CD4-positive, alpha-beta T cell (primary cell): Measurements from ENCODE around the gene RPTOR. TPM values are rescaled to one million over a fixed set of nuclear protein-coding genes. Genes with fewer than 3 reads are reported as not detected.
A peak's percentile ranks its signal among the peaks of the same experiment; 100 is the strongest.

Experiments used
- ATAC-seq: fragments of 200-7000 bp; cut with Tn5 transposase; one replicate; pipeline ENCODE4 v1.10.0; 2022; ENCODE audit warnings: mild to moderate bottlenecking; ENCODE audit not compliant: poor library complexity
- CTCF ChIA-PET: fragments of 350-600 bp; sonication (Branson Sonifier 250); formaldehyde crosslinking; loops from one replicate; lab custom pipeline; 2021; ENCODE audit warnings: antibody characterized with exemption, inconsistent platforms; lab: Charles Lee
- POLR2A ChIA-PET: fragments of 350-600 bp; sonication (Branson Sonifier 250); formaldehyde crosslinking; loops from one replicate; lab custom pipeline; 2021; ENCODE audit warnings: antibody characterized with exemption, inconsistent platforms; lab: Charles Lee
- DNase-seq, 14 experiments: peaks; one replicate each; pipeline ENCODE4 v3.0.0-alpha.2; 2013 to 2020; ENCODE audit warnings: mixed read lengths in 2 of 14
- H3K27ac ChIP-seq, 2 donors: one replicate each; pipeline versions ENCODE4 v1.5.1 to v1.7.0; 2013; ENCODE audit warnings: low read length in 2 of 2, low read depth in 1 of 2, mild to moderate bottlenecking in 1 of 2
- H3K27me3 ChIP-seq, 2 experiments: 1 replicate in 1 of 2; 2 replicates in 1 of 2; pipeline versions ENCODE4 v1.6.1 to v1.7.0; 2013; ENCODE audit warnings: low read length in 2 of 2, control low read depth in 1 of 2, mild to moderate bottlenecking in 1 of 2, moderate library complexity in 1 of 2; ENCODE audit not compliant: insufficient read depth in 2 of 2, control insufficient read depth in 1 of 2
- H3K36me3 ChIP-seq: one replicate; pipeline ENCODE4 v1.6.1; 2013; ENCODE audit warnings: low read length, control low read depth; ENCODE audit not compliant: insufficient read depth
- H3K4me1 ChIP-seq: one replicate; pipeline ENCODE4 v1.6.1; 2013; ENCODE audit warnings: low read length, control low read depth; ENCODE audit not compliant: insufficient read depth
- H3K4me3 ChIP-seq: one replicate; pipeline ENCODE4 v1.5.1; 2013; ENCODE audit warnings: mild to moderate bottlenecking, low read length, moderate library complexity
- H3K9me3 ChIP-seq, 2 experiments: 1 replicate in 1 of 2; 2 replicates in 1 of 2; pipeline versions ENCODE4 v1.6.1 to v1.7.0; 2013; ENCODE audit warnings: low read length in 2 of 2, mild to moderate bottlenecking in 2 of 2, control low read depth in 1 of 2, moderate library complexity in 1 of 2; ENCODE audit not compliant: control insufficient read depth in 1 of 2, insufficient read depth in 1 of 2
- H3K27ac Mint-ChIP-seq: one replicate; pipeline ENCODE4 v1.8.0; 2020; ENCODE audit warnings: mixed read lengths
- H3K27me3 Mint-ChIP-seq: one replicate; pipeline ENCODE4 v1.8.0; 2021; ENCODE audit warnings: mixed read lengths
- H3K36me3 Mint-ChIP-seq: one replicate; pipeline ENCODE4 v1.8.0; 2021; ENCODE audit warnings: low read depth, mixed read lengths
- H3K4me1 Mint-ChIP-seq: one replicate; pipeline ENCODE4 v1.8.0; 2021; ENCODE audit warnings: low read depth, mixed read lengths
- H3K4me3 Mint-ChIP-seq: one replicate; pipeline ENCODE4 v1.8.0; 2020; ENCODE audit warnings: mild to moderate bottlenecking, mixed read lengths
- H3K9me3 Mint-ChIP-seq: one replicate; pipeline ENCODE4 v1.8.0; 2020; ENCODE audit warnings: mixed read lengths
- CTCF ChIP-seq: fragments of 200-600 bp; IDR thresholded peaks from one replicate; pipeline ENCODE4 v1.8.0; 2022; ENCODE audit warnings: antibody characterized with exemption, mild to moderate bottlenecking
- intact Hi-C, 2 experiments: fragments of 100-400 bp; cut with DNase I in 1 of 2; cut with micrococcal nuclease in 1 of 2; formaldehyde crosslinking; loops; one replicate each; pipeline versions ENCODE4 v1.15.1 to v1.9.0; 2023 to 2025; cut with DNase I, micrococcal nuclease
- total RNA-seq, 174 experiments: library from RNA in 2 of 174; stranded (reverse) in 2 of 174; gene quantifications; one replicate each; pipeline ENCODE4 v1.2.3 and lab custom pipeline; 2021 to 2026

RPTOR gene
- total RNA-seq, 2 experiments from 2014 or later, result 45.0 to 47.1 TPM

GRCh38 chr17:80833952-80834892 lies 289.6 kb downstream of the RPTOR start:
- Histone ChIP-seq H3K27ac (no peak overlapping the region), H3K9me3 (no peaks in the 10 kb centered on the region), H3K4me1 (peaks cover 23% of the 10 kb centered on the region), H3K36me3 (peaks cover 16% of the 10 kb centered on the region), H3K27me3 (no peaks in the 10 kb centered on the region), H3K4me3 (no peak overlapping the region)
- ChIA-PET CTCF (interaction anchor here (1.4 kb wide), 1 partner anchor 60 kb away, joined by 3 read pairs; no protein-coding TSS in a partner anchor), POLR2A (interaction anchor here (0.5 to 2.2 kb wide), 7 partner anchors 13 to 155 kb away, joined by 3 to 14 read pairs (median 6); no protein-coding TSS in a partner anchor)
- H3K4me3 Mint-ChIP-seq, result peak overlapping the region; percentile 51
- no peaks in the 10 kb centered on the region for H3K9me3 Mint-ChIP-seq
- no peaks in the 10 kb centered on the region for H3K27me3 Mint-ChIP-seq
- DNase-seq (no peak), ATAC-seq (no peak)
- intact Hi-C loops, result loop anchor here (5.0 kb wide), 3 partner anchors 42 to 72 kb away; no protein-coding TSS in a partner anchor
- peak overlapping the region; percentile 47 for H3K27ac Mint-ChIP-seq
- H3K36me3 Mint-ChIP-seq, result peaks cover 12% of the 10 kb centered on the region
- TF ChIP-seq CTCF, result no peak
- peaks cover 35% of the 10 kb centered on the region for H3K4me1 Mint-ChIP-seq

GRCh38 chr17:80834893-80835275 lies 290.2 kb downstream of the RPTOR start:
- Mint-ChIP-seq H3K9me3 (no peaks in the 10 kb centered on the region), H3K27ac (no peak overlapping the region), H3K4me1 (peaks cover 31% of the 10 kb centered on the region), H3K27me3 (no peaks in the 10 kb centered on the region), H3K4me3 (no peak overlapping the region), H3K36me3 (peaks cover 12% of the 10 kb centered on the region)
- ATAC-seq (no peak), DNase-seq (no peak)
- ChIA-PET CTCF (no interaction called here), POLR2A (no interaction called here)
- Histone ChIP-seq H3K9me3 (no peaks in the 10 kb centered on the region), H3K27me3 (no peaks in the 10 kb centered on the region), H3K27ac (no peak overlapping the region), H3K4me3 (no peak overlapping the region), H3K4me1 (peaks cover 23% of the 10 kb centered on the region), H3K36me3 (peaks cover 20% of the 10 kb centered on the region)
- intact Hi-C loops, result loop anchor here (5.0 kb wide), 3 partner anchors 43 to 73 kb away; no protein-coding TSS in a partner anchor
- no peak for TF ChIP-seq CTCF

DNA sequence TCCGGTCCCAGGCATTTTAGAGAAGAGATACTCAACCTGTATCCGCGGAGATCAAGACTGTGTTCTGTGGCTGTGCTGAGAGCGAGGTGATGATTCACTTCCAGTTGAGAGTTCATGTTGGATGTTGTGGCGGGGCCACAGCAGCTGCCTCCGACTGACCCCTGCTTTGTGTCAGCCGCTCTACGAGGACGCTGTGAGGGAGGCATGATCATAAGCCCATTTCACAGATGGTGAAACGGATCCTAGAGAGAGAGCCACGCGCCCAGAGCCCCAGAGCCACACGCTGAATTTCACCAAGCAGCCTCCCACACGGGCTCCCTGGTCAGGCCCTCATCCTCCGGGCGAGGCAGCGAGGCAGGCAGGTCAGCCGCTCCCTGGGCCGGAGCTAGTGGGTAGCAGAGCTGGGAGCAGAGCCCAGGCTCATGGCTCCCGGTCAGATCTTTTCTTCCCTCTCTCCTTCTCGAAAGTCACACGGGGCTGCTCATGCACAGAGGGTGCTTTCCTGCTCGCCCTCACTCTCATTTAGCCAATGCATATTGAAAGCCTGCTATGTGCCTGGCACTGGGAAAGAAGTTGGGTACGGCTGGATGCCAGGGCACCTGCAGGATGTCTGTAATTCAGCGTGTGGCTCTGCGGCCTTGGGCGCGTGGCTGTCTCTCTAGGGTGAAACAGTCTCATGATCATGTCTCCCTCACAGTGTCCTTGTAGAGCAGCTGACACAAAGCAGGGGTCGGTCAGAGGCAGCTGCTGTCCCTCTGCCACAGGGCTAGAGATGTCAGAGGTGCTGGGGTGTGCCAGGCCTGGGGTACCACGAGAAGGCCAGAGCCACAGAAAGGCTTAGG lies 291.4 kb downstream of the RPTOR start:
- H3K36me3 Mint-ChIP-seq, result peaks cover 12% of the 10 kb centered on the region
- H3K4me3 Mint-ChIP-seq, result no peak overlapping the region
- no peaks in the 10 kb centered on the region for H3K27me3 Mint-ChIP-seq
- H3K4me3 ChIP-seq, result no peak overlapping the region
- peaks cover 23% of the 10 kb centered on the region for H3K4me1 ChIP-seq
- ChIA-PET CTCF (no interaction called here), POLR2A (no interaction called here)
- no peaks in the 10 kb centered on the region for H3K27me3 ChIP-seq
- H3K27ac ChIP-seq, result no peak overlapping the region
- TF ChIP-seq CTCF, result no peak
- H3K9me3 Mint-ChIP-seq, result no peaks in the 10 kb centered on the region
- ATAC-seq (no peak), DNase-seq (no peak)
- intact Hi-C loops, result no loop called here
- H3K27ac Mint-ChIP-seq, result peak overlapping the region; percentile 55
- H3K9me3 ChIP-seq, result peaks cover 0 to 10% of the 10 kb centered on the region in 2 experiments
- peaks cover 25% of the 10 kb centered on the region for H3K4me1 Mint-ChIP-seq
- H3K36me3 ChIP-seq, result peaks cover 22% of the 10 kb centered on the region
